Ishikawa (cell line): ENCODE data around the gene PPDPF.

Experiments used
- CEBPB ChIP-seq: IDR thresholded peaks from 2 replicates; pipeline ENCODE4 v1.6.1; 2012
- CREB1 ChIP-seq: IDR thresholded peaks from 2 replicates; pipeline ENCODE4 v1.6.1; 2012; ENCODE audit warnings: low read depth
- EGR1 ChIP-seq: IDR thresholded peaks from 2 replicates; pipeline ENCODE4 v1.6.1; 2012
- EP300 ChIP-seq: IDR thresholded peaks from 2 replicates; pipeline ENCODE4 v1.6.1; 2012; ENCODE audit warnings: borderline replicate concordance
- FOXM1 ChIP-seq: IDR thresholded peaks from 2 replicates; pipeline ENCODE4 v1.6.1; 2012; ENCODE audit warnings: low read depth, borderline replicate concordance
- NFIC ChIP-seq: IDR thresholded peaks from 2 replicates; pipeline ENCODE4 v1.6.1; 2012
- RAD21 ChIP-seq: IDR thresholded peaks from 2 replicates; pipeline ENCODE4 v1.6.1; 2012; ENCODE audit warnings: low read depth
- REST ChIP-seq: IDR thresholded peaks from 2 replicates; pipeline ENCODE4 v1.6.1; 2012; ENCODE audit warnings: low read depth, mild to moderate bottlenecking
- TAF1 ChIP-seq: IDR thresholded peaks from 2 replicates; pipeline ENCODE4 v1.6.1; 2012; ENCODE audit warnings: low read depth, mild to moderate bottlenecking
- TCF12 ChIP-seq: IDR thresholded peaks from 2 replicates; pipeline ENCODE4 v1.6.1; 2012; ENCODE audit warnings: low read depth
- TEAD4 ChIP-seq: IDR thresholded peaks from 2 replicates; pipeline ENCODE4 v1.6.1; 2012
- USF1 ChIP-seq: IDR thresholded peaks from 2 replicates; pipeline ENCODE4 v1.6.1; 2012
- YY1 ChIP-seq: IDR thresholded peaks from 2 replicates; pipeline ENCODE4 v1.6.1; 2012; ENCODE audit warnings: low read depth
- ZBTB7A ChIP-seq: IDR thresholded peaks from 2 replicates; pipeline ENCODE4 v1.6.1; 2012; ENCODE audit warnings: low read depth
- TF ChIP-seq, protein P1 (sequence below): IDR thresholded peaks from 2 replicates; pipeline ENCODE4 v1.6.1; 2012

PPDPF gene

DNA sequence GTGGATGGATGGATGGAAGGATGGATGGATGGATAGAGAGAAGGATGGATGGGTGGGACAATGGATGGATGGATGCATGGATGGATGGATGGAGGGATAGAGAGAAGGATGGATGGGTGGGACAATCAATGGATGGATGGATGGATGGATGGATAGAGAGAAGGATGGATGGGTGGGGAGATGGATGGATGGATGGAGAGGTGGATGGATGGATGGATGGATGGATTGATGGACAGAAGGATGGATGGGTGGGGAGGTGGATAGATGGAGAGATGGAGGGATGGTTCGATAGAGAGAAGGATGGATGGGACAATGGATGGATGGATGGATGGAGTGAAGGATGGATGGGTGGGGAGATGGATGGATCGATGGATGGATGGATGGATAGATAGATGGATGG lies 28.0 kb upstream of the PPDPF start:
- TF ChIP-seq EP300 (no peak), TCF12 (no peak), YY1 (no peak), NFIC (no peak), ZBTB7A (no peak), USF1 (no peak)

DNA sequence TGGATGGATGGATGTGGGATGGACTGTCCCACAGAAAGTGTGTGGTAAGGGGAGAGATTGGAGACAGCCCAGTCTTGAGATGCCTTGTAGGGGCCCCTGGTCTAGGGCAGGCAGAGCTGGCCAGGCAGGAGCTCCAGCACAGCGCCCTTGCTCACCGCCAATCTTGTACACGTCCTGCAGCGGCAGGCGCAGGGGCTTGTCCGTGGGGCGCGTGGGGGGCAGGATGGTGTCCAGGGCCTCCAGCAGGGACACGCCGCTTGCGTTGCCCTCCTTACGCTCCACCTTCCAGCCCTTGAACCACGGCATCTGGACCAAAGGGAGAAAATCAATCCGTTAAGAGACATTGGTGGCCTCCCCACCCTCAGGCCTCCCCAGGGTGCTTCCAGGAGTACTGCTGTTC lies 27.6 kb upstream of the PPDPF start:
- no peak for TF ChIP-seq USF1
- no peak for TF ChIP-seq NFIC
- TF ChIP-seq TCF12 = no peak
- TF ChIP-seq CREB1 = no peak
- TF ChIP-seq YY1 = no peak
- no peak for TF ChIP-seq EP300
- no peak for TF ChIP-seq ZBTB7A
- no peak for TF ChIP-seq EGR1
- no peak for TF ChIP-seq TAF1
- TF ChIP-seq TEAD4 = no peak
- TF ChIP-seq REST = no peak
- no peak for TF ChIP-seq FOXM1
- TF ChIP-seq, protein P1, sequence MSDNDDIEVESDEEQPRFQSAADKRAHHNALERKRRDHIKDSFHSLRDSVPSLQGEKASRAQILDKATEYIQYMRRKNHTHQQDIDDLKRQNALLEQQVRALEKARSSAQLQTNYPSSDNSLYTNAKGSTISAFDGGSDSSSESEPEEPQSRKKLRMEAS = no peak
- TF ChIP-seq RAD21 = no peak
- TF ChIP-seq CEBPB = no peak

GRCh38 chr20:63493563-63494020 lies 27.0 kb upstream of the PPDPF start:
- TF ChIP-seq FOXM1 (no peak), NFIC (no peak), TAF1 (no peak), ZBTB7A (no peak), REST (no peak), TCF12 (no peak), USF1 (no peak)

DNA sequence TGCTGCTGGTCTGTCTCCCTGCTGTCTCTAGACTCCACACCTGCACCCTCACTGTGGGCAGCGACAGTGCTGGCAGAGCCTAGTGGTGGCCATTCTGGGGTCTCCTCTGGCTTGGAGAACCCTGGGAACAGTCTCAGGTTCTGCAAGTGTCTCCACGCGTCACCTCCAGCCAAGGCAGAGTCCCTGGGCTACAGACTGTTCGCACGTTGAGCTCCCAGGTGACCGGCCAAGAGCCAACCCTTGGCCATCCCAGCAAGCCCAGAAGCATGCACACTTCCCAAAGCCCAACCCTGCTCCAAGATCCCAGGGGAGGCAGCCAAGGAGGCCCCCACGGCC lies 26.5 kb upstream of the PPDPF start:
- no peak for TF ChIP-seq CEBPB

DNA sequence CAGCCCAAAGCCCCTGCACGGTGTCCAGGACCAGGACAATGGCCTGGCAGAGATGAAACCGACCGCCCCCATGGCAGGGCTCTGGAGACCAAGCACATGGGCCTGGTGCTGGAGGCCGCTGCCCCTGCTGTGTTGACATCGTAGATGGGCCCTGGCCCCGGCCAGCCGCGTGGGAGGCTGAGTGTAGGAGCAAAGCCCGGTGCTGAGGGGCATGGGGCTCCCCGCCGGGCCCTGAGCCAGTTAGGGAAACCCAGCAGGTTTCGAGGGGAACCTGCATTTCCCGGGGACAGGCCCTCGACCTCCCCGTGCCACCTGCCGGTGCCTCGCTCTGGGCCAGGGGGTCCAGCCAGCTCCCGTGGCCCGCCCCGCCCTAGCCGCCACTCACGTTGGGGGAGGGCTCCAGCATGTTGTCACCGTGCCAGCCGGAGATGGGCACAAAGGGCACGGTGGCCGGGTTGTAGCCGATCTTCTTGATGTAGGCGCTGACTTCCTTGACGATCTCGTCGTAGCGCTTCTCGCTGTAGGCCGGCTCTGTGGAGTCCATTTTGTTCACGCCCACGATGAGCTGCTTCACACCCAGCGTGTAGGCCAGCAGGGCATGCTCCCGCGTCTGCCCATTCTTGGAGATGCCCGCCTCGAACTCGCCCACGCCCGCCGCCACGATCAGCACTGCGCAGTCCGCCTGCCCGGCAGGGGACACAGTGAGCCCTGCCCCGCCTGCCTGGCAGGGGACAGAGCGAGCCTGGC lies 26.0 kb upstream of the PPDPF start:
- TF ChIP-seq TAF1 (no peak), EP300 (no peak), REST (no peak), RAD21 (no peak), FOXM1 (no peak)
